Head of caudate nucleus (tissue), 42 donors: ENCODE measurements around the gene MIF4GD.
"Not testable (repeated sequence)": the region's sequence is repeated elsewhere in the genome, so short reads cannot be mapped to it uniquely, and the experiment has no call there.

Experiments used
- DNase-seq, 42 donors: peaks; one replicate each; pipeline versions ENCODE4 v3.0.0 to v3.0.0-alpha.2; 2020 to 2021; ENCODE audit warnings: mixed read lengths in 7 of 42
- intact Hi-C: fragments of 100-400 bp; cut with DNase I; formaldehyde crosslinking; loops from one replicate; pipeline ENCODE4 v1.15.0; 2022

Gene MIF4GD, protein sequence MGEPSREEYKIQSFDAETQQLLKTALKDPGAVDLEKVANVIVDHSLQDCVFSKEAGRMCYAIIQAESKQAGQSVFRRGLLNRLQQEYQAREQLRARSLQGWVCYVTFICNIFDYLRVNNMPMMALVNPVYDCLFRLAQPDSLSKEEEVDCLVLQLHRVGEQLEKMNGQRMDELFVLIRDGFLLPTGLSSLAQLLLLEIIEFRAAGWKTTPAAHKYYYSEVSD

DNA sequence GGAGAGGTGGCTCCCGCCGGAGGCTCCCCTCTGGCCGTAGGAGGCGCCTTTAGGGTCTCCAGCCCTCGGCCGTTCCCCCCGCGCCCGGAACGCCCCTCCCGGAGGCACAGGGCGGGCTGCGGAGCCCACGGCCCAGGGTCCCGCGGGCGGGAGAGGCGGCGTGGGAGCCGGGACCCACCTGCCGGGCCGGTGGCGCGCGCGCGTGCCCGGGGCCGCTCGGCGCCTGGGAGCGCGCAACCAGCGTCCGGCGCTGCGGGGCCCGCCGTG lies at the start of gene MIF4GD:
MIF4GD (minus strand) TSS at position 266 of the 267 bp plus-strand sequence. CDS start 1,036 bp downstream, outside the sequence.
- intact Hi-C loops: no loop called here
- no peak for DNase-seq

DNA sequence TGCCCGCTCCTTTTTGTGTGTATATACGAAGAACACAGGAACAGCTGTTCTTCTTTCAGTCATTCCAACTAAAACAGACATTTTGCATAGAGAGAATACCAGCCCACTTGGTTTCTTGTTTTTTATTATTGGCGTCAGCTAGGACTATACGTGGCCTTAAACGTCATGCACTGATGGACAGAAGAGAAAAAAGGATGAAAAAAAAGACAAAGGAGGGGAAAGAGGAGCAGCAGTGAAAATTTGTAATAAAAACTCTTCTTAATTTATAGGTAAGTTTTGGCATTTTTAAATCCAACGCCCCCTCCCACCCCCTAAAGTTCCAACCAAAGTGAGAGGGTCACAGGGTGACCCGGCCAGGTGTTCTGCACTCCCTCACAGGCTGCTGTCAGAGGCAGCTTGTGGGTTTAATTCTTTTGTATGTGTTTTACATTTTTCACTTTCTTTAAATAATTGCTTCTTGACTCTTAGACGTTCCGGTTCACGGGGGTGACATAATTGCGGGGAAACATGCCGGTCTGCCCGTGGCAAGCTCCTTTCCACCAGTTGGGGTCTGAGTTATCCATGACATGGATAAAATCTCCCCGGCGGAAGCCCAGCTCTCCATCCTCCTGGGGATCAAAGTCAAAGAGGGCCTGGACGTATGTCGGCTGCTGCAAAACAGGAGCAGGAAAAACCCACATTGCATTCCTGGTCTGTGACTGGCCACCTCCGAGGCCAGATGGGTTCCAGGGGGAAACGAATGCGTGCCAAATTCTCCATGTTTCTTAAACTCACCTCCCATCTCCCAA lies 49.1 kb upstream of the MIF4GD start:
- intact Hi-C loops: no loop called here
- DNase-seq: no peak

DNA sequence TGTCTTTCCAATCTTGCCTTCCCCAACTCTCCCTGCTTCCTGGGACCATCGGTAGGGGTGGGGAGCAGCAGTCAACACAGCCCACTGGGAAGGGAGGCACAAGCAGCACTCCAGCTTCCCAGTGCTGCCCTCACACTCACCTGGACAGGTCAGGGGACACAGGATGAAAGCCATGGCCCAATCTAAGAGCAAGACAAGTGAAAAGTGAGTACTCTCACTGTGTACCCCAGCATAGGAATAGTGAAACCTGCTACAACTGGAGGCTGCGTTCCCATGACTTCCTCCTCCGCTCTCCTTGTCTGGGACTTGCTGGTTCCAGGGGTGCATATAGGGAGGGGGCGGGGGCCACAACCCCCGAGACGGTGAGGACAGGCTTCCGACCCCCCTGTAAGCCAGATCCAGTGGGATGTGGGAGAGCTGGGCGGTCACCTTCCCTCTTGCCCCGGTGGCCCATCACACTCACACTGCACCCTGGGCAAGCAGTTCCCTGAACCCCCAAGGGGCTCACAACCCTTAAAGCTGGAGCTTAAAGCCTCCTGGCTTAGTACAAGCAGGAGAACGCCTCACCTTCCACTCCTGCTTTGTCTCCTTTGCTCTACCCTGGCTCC lies 47.7 kb upstream of the MIF4GD start:
- intact Hi-C loops: no loop called here

DNA sequence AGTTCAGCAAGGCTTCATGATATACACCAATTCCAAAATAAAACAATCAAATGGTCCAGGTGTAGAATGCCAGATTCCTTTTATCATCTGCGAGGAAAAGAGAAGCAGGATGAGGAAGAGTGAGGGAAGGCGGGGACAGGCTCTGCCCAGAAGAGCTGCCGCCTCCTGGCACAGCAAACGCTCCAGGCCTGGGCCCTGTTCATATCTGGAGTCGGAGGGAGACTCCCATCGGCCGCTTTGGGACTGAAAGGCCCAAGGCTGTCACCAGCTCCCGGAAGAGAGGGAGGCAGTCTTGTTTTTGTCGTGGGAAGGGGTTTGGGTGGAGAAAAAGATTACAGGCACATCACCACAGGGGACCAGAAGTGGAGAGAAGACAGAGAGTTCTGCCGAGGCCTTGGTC lies 47.2 kb upstream of the MIF4GD start:
- no peak for DNase-seq
- intact Hi-C loops: no loop called here

More for the DNA sequence above, 47.7 kb upstream of the MIF4GD start:
- no peak for DNase-seq

DNA sequence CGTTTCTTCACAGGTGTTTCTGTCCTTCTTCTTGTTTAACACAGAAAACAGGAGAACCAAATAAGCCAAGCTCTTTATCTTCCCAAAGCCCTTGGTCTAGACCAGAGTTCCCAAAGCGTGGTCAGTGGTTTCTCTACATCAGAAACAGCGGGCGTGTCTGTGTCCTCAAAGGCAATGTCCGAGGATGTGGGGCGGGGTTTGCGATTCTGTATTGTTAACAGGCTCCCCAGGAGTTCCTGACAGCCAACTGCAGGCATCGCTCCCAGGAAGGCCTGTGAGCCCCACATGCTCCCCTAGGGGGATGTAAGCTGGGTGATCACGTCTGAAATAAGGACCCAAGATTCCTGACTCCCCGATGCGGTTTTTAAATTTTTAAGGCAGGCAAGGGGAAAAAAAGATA lies 46.6 kb upstream of the MIF4GD start:
- peak in 10 of 42 donors; percentile 21 to 68 (median 30) for DNase-seq
- intact Hi-C loops: no loop called here

DNA sequence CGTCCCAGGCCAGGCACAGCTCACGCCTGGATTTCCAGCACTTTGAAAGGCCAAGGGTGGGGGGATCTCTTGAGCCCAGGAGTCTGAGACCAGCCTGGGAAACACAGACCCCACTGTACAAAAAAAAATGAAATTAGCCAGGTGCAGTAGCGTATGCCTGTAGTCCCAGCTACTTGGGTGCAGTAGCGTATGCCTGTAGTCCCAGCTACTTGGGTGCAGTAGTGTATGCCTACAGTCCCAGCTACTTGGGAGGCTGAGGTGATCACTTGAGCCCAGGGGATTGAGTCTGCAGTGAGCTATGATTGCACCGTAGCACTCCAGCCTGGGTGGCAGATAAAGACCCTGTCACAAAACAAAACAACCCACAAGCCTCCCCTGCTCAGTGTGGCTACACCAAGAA lies 45.2 kb upstream of the MIF4GD start:
- no peak for DNase-seq
- intact Hi-C loops: no loop called here

DNA sequence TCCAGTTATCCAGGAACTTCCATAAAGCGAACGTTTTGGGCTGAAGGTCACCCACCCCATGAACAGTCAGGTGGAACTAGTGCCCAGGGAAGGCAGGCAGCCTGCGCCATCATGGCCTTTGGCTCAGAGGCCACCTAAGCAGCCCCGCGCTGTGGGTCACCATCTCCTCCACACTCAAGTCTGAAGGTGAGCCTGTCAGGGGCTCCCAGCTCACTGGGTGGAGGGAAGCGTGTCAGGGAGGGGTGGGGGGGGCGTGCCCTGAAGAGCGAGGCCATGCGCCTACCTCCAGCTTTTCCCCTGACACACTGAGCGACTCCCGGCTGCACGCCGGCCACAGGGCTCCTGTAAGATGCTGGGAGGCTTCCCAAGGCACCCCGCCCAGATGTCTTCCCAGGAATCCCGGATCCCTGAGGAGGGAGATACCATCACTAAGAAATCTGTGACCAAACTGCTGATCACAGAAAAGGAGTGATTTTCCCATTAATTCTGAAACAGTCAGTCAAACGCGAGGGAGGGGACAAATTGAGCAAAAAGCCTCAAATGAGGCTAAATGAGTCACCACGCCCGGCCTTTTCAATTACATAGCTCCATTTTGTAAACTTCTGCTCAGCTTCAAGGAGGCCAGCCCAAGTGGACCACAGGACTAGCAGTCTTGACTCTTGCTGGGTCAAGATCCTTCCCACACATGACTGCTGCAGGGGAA lies 44.7 kb upstream of the MIF4GD start:
- DNase-seq: peak in 3 of 42 donors; percentile 17 to 22 (median 19)
- intact Hi-C loops: no loop called here

DNA sequence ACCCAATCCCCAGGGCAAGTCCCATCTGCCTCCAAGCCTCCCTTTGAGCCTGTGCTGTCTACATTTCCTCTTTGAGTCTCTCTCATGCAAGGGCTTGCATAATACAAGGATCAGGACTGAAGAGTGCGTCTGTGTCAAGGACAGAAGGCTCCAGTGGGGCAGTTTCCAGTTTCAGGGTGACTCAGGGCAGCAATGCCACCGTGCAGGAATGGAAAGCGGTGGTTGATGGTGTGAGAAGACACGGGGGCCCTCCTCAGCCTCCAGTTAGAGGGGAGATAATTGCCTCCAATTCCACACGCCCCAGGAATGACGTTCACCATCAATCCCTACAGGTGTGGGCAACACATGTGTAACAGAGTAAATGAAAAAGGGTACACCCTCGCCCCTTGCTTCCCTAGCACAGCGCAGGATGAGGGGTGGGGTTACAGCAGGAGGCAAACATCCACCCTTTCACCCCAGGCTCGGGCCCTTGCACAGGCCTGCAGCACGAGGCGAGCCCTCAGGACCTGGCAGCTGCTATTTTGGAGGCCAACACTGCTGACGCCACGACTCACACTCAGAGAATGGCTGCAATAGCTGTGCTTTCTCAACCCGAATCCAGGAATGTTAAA lies 43.0 kb upstream of the MIF4GD start:
- intact Hi-C loops: no loop called here
- DNase-seq: peak in 12 of 42 donors; percentile 20 to 53 (median 40)

DNA sequence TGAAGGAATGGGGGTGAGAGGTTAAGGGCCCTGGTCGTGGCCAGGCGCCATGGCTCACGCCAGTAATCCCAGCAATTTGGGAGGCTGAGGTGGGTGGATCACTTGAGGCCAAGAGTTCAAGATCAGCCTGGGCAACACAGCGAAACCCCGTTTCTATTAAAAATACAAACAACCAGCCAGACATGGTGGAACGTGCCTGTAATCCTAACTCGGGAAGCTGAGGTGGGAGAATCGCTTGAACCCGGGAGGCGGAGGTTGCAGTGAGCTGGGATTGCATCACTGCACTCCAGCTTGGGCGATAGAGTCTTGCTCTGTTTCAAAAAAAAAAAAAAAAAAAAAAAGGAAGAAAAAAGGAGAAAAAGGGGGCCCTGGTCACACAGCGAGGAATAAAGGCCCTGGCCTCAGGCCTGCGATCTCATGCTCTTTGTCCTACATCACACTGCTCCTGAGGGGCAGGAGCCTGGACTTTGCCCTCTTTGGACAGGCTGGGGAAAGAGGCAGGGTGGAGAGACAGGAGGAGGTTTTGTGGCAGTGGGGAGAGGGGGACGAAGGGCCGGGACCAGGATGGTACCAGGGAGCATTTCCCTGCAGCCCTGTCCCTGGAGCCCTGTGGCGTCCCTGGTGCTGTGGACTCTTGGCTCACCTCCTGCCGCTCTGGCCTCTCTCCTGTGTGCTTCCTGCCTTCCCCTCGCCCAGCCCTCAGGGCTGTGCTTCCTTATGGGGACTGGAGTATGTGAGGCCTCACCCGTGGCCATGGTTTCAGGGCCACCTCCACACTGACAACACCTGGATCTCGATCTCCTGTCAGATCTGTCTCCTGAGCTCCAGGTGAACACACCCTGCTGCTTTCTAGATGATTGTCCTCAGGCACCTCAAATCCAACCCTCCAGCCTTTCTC lies 38.0 kb upstream of the MIF4GD start:
- intact Hi-C loops: no loop called here
- DNase-seq: peak in 4 of 42 donors; percentile 13 to 27 (median 19)

DNA sequence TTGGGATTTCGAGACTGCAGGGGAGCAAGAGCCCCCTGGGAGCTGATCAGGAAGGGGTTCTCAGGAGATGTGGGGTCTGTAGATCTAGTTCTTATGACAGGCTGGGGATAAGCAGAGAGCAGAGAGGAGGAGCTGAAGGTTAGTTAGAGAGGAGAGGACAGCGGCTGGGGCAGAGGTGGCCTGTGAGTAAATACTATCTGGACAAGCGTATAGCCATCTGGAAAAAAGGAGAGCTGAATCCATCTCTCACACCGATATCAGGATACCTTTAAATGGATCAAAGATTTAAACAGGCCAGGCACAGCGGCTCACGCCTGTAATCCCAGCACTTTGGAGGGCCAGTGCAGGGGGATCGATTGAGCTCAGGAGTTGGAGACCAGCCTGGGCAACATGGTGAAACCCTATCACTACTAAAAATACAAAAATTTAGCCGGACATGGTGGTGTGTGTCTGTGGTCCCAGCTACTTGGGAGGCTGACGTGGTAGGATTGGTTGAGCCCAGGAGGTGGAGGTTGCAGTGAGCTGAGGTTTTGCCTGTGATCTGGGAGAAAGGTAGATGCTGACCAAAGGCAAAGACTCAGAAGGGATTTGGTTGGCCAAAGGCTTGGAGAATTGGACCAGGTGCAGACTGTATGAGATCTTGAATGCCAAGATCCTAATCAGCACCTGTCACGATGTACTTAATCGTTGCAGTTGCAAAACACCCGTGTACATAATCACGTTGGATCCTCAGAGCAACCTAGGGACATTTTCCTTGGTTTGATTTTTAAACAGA lies 37.1 kb upstream of the MIF4GD start:
- DNase-seq: no peak
- intact Hi-C loops: no loop called here

DNA sequence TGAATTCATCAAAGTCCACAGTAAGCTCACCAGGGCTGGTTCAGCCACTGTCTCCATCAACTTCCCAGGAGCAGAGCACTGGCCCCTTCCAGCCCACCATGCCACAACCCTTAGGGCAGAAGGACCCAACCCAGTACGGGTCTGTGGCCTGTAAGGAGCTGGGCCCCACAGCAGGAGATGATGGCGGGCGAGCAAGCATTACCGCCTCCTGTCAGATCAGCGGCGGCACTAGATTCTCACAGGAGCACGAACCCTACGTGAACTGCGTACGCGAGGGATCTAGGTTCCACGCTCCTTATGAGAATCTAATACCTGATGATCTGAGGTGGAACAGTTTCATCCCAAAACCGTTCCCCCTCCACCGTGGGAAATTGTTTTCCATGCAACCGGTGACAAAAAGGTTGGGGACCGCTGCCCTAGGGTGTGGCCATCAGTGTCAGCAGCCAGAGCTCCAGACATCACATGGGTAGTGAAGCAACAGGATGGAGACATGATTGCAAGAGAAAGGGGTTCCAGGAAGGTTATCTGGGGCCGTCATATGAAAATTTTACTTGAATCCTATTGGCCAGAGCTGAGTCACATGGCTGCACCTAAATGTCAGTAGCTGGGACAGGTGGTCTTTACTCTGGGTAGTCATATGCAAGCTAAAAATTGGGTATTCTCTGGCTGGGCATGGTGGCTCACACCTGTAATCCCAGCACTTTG lies 30.6 kb upstream of the MIF4GD start:
- DNase-seq: no peak
- intact Hi-C loops: no loop called here

DNA sequence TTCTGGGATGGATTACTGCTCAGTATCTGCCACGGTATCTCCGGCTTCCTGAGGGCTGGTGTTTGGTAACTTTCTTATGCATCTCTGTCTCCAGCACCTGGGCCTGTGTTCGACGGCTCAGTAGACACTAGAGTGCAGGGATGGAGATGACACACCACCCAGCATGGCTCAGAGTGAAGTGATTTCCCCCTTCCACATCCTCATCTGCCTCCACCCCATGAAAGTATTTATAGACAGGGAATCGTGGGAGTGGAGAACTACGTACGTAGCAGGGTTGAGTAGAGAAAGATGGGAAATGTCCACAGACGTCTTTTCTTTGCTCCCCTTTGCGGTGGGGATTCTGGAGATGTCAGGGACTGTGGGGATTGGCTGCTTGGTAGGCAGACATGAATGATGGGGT lies 30.0 kb upstream of the MIF4GD start:
- intact Hi-C loops: no loop called here
- peak in 9 of 42 donors; percentile 21 to 64 (median 39) for DNase-seq

DNA sequence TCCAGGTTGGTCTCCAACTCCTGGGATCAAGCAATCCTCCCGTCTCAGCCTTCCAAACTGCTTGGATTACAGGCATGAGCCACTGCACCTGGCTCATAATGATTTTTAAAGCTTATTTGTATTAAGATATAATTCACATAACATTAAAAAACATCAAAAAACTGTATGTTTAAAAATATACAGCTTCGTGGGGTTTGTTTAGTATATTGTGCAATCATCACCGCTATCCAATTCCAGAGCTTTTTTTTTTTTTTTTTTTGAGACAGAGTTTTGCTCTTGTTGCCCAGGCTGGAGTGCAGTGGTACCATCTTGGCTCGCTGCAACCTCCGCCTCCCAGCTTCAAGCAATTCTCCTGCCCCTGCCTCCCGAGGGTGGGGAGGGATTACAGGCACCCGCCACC lies 29.2 kb upstream of the MIF4GD start:
- intact Hi-C loops: no loop called here
- DNase-seq: no peak

DNA sequence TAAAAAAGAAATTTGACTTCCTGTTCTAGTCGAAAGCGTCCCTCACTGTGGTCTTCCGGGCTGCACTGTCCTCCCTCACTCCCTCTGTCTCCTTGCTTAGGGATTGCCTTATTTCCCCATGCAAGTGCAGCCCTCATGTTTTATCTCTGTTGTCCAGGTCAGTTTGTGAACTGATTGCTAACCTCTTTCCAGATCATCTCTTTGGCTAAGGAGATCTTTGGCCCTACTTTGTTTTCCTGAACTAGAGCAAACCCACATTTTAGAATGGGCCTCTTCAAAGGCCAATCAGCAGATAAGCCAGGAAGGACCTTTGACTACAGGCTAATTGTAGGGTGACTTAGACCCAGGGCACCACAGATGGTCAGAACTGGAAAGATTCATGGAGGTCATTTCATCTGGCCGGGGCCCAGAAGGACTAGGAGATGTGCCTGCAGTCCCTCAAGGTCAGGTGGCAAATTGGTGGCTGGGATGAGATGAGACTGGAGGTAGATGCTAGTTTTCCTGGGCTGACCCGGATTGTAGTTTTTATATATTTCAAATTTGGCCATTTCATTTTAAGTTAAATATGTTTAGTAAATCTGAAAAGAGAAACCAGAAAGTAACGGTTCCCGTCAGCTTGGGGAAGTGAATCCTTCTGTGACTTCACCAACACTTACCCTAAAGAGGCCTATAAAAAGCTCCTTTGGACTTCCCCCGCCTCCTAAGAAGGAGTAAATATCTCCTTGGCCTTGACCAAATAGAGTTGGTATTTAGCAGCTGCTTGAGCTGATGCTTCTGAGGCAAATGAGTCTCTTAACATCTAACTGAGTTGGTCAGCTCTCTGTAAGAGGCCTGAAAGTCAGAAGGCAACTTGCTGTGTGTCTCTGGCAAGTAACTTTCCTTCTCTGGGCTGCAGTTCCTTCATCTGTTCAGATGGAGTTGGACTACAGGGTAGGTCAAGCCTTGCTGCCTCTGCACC lies 24.4 kb upstream of the MIF4GD start:
- intact Hi-C loops: no loop called here
- DNase-seq: no peak

DNA sequence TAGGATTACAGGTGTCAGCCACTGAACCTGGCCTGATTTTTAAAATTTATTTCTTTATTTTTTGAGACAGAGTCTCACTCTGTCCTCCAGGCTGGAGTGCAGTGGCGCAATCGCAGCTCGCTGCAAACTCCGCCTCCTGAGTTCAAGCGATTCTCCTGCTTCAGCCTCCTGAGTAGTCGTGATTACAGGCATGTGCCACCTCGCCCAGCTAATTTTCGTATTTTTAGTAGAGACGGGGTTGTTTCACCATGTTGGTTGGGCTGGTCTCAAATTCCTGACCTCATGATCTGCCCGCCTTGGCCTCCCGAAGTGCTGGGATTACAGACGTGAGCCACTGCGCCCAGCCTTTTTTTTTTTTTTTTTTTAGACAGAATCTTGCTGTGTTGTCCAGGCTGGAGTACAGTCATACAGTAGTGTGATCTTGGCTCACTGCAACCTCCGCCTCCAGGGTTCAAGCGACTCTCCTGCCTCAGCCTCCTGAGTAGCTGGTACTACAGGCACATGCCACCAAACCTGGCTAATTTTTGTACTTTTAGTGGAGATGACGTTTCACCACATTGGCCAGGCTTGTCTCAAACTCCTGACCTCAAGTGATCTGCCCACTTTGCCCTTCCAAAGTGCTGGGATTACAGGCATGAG lies 21.9 kb upstream of the MIF4GD start:
- intact Hi-C loops: not testable (repeated sequence)
- DNase-seq: peak in 4 of 42 donors; percentile 21 to 44 (median 34)
